HTR-8/SVneo (cell line): Measurements from ENCODE around the gene TMEM154.
A peak's percentile ranks its signal among the peaks of the same experiment; 100 is the strongest.

ENCODE experiments used
- DNase-seq: peaks from one replicate; pipeline ENCODE4 v3.0.0; 2011; ENCODE audit warnings: low spot score, mixed read lengths; ENCODE audit not compliant: insufficient read length
- FAIRE-seq: peaks from 2 replicates; lab custom pipeline; 2011; peaks lifted over from hg19 to GRCh38; lab: Jason Lieb, UNC

The TMEM154 gene

GRCh38 chr4:152605031-152605430, 74.8 kb downstream of the TMEM154 start:
- FAIRE-seq (no peak), DNase-seq (no peak)

GRCh38 chr4:152601156-152601555, 78.6 kb downstream of the TMEM154 start:
- FAIRE-seq, result no peak
- DNase-seq, result no peak

GRCh38 chr4:152599636-152600035, 80.2 kb downstream of the TMEM154 start:
- DNase-seq, result no peak
- no peak for FAIRE-seq

GRCh38 chr4:152599095-152599494, 80.7 kb downstream of the TMEM154 start:
- no peak for FAIRE-seq

GRCh38 chr4:152598454-152598853, 81.3 kb downstream of the TMEM154 start:
- FAIRE-seq (no peak), DNase-seq (no peak)

More at GRCh38 chr4:152599095-152599494, 80.7 kb downstream of the TMEM154 start:
- no peak for DNase-seq

- DNase-seq, result no peak
- no peak for FAIRE-seq
These were observed 84.5 kb downstream of the TMEM154 start for GRCh38 chr4:152594978-152595925.

GRCh38 chr4:152594057-152594456, 85.7 kb downstream of the TMEM154 start:
- no peak for FAIRE-seq

GRCh38 chr4:152591876-152592275, 87.9 kb downstream of the TMEM154 start:
- FAIRE-seq, result no peak
- DNase-seq, result no peak

More at GRCh38 chr4:152594057-152594456, 85.7 kb downstream of the TMEM154 start:
- no peak for DNase-seq

- DNase-seq (no peak), FAIRE-seq (no peak)
These were observed 88.4 kb downstream of the TMEM154 start for GRCh38 chr4:152591396-152591795.

GRCh38 chr4:152590179-152591031, 89.4 kb downstream of the TMEM154 start:
- DNase-seq (peak; percentile 89), FAIRE-seq (peak; percentile 78)

- DNase-seq (no peak), FAIRE-seq (no peak)
These were observed 90.9 kb downstream of the TMEM154 start for GRCh38 chr4:152588869-152589268.

GRCh38 chr4:152587127-152587526, 92.7 kb downstream of the TMEM154 start:
- DNase-seq (no peak), FAIRE-seq (no peak)

- DNase-seq, result no peak
- FAIRE-seq, result peak; percentile 28
These were observed 93.1 kb downstream of the TMEM154 start for GRCh38 chr4:152586668-152587067.

- DNase-seq (no peak), FAIRE-seq (no peak)
These were observed 94.8 kb downstream of the TMEM154 start for GRCh38 chr4:152585023-152585441.

- peak; percentile 13 for FAIRE-seq
These were observed 98.1 kb downstream of the TMEM154 start for GRCh38 chr4:152581536-152582160.

GRCh38 chr4:152579916-152580315, 99.9 kb downstream of the TMEM154 start:
- DNase-seq (no peak), FAIRE-seq (no peak)

More at GRCh38 chr4:152581536-152582160, 98.1 kb downstream of the TMEM154 start:
- no peak for DNase-seq

- DNase-seq, result no peak
- no peak for FAIRE-seq
These were observed 100.6 kb downstream of the TMEM154 start for GRCh38 chr4:152579107-152579764.

GRCh38 chr4:152578670-152579069, 101.1 kb downstream of the TMEM154 start:
- FAIRE-seq (no peak), DNase-seq (no peak)

GRCh38 chr4:152577708-152578396, 101.9 kb downstream of the TMEM154 start:
- DNase-seq (no peak), FAIRE-seq (no peak)
